ENCODE measurements around the gene QRICH1. TPM values are rescaled to one million over a fixed set of nuclear protein-coding genes. Genes with fewer than 3 reads are reported as not detected.

QRICH1 gene
- total RNA-seq, 4 donors from 2014 or later, result 79.8 to 342 (median 98.3) TPM

- WGBS, 2 donors, result 31 to 62% methylated on average over 3 of the region's 3 CpGs
- DNase-seq, result peak; percentile 71 to 82
- intact Hi-C loops (cut with DNase I), result no loop called here
- H3K4me1 ChIP-seq, result peaks cover 18 to 25% of the 10 kb centered on the region in 2 donors
- H3K27me3 ChIP-seq, result no peaks in the 10 kb centered on the region
- no peaks in the 10 kb centered on the region for H3K9me3 ChIP-seq
- no peak overlapping the region for H3K4me3 ChIP-seq (replicated peaks in 1 of 3)
- peak overlapping the region; percentile 96 to 98 (median 96) for H3K27ac ChIP-seq
- TF ChIP-seq CTCF (IDR thresholded peaks at IDR 0.05) (no peak), POLR2A (IDR thresholded peaks at IDR 0.05) (no peak)
- H3K36me3 ChIP-seq, result no peaks in the 10 kb centered on the region
These were observed 88.6 kb downstream of the QRICH1 start for GRCh38 chr3:49005303-49005680.

- H3K4me3 ChIP-seq (replicated peaks in 1 of 3), result no peak overlapping the region
- WGBS, 2 donors, result 70 to 87% methylated on average over 3 to 5 of the region's 16 CpGs
- peaks cover 18 to 25% of the 10 kb centered on the region in 2 donors for H3K4me1 ChIP-seq
- TF ChIP-seq CTCF (IDR thresholded peaks at IDR 0.05) (no peak), POLR2A (IDR thresholded peaks at IDR 0.05) (no peak)
- H3K36me3 ChIP-seq, result no peaks in the 10 kb centered on the region
- H3K27me3 ChIP-seq, result no peaks in the 10 kb centered on the region
- intact Hi-C loops (cut with DNase I), result no loop called here
- H3K9me3 ChIP-seq, result no peaks in the 10 kb centered on the region
- DNase-seq, result peak; percentile 56 to 60
- H3K27ac ChIP-seq, result peak overlapping the region in 1 of 3 donors; percentile 98
These were observed 89.2 kb downstream of the QRICH1 start for GRCh38 chr3:49004352-49005302.

- Histone ChIP-seq H3K9me3 (no peaks in the 10 kb centered on the region), H3K27me3 (no peaks in the 10 kb centered on the region), H3K27ac (no peak overlapping the region), H3K4me1 (peaks cover 7 to 16% of the 10 kb centered on the region in 2 donors), H3K4me3 (replicated peaks in 1 of 3) (no peak overlapping the region), H3K36me3 (no peaks in the 10 kb centered on the region)
- no peak for TF ChIP-seq POLR2A (IDR thresholded peaks at IDR 0.05)
- TF ChIP-seq CTCF (IDR thresholded peaks at IDR 0.05), result no peak
- no peak for DNase-seq
- intact Hi-C loops (cut with DNase I), result no loop called here
- WGBS, 2 donors, result 90 to 94% methylated on average over 2 to 6 of the region's 6 CpGs
These were observed 92.7 kb downstream of the QRICH1 start for GRCh38 chr3:49001155-49001554.

- TF ChIP-seq CTCF (IDR thresholded peaks at IDR 0.05) (no peak), POLR2A (IDR thresholded peaks at IDR 0.05) (no peak)
- intact Hi-C loops (cut with DNase I), result no loop called here
These were observed 94.6 kb downstream of the QRICH1 start for GRCh38 chr3:48999085-48999858.

More at GRCh38 chr3:48999085-48999858, 94.6 kb downstream of the QRICH1 start:
- H3K27ac ChIP-seq, result no peak overlapping the region
- no peak for DNase-seq
- WGBS, 2 donors, result 49 to 73% methylated on average over 4 to 8 of the region's 8 CpGs
- H3K9me3 ChIP-seq, result no peaks in the 10 kb centered on the region
- no peak overlapping the region for H3K4me3 ChIP-seq (replicated peaks in 1 of 3)
- H3K36me3 ChIP-seq, result peaks cover 0 to 4% of the 10 kb centered on the region in 2 donors
- H3K27me3 ChIP-seq, result no peaks in the 10 kb centered on the region
- no peaks in the 10 kb centered on the region for H3K4me1 ChIP-seq
